Hepatocyte (in vitro differentiated cells): ENCODE measurements around the gene ZFAND2A.

Source experiments
- EZH2phosphoT487 ChIP-seq: fragments of 200-600 bp; sonication (generic); IDR thresholded peaks from one replicate; pipeline ENCODE4 v1.6.1; 2018; ENCODE audit warnings: antibody characterized with exemption, mild to moderate bottlenecking, low read depth, moderate library complexity; ENCODE audit not compliant: unreplicated experiment, severe bottlenecking
- TF ChIP-seq, protein P1 (sequence below): fragments of 200-600 bp; sonication (generic); IDR thresholded peaks from 2 replicates; pipeline ENCODE4 v1.5.1; 2016; ENCODE audit warnings: antibody characterized with exemption, mild to moderate bottlenecking; ENCODE audit not compliant: poor library complexity

DNA sequence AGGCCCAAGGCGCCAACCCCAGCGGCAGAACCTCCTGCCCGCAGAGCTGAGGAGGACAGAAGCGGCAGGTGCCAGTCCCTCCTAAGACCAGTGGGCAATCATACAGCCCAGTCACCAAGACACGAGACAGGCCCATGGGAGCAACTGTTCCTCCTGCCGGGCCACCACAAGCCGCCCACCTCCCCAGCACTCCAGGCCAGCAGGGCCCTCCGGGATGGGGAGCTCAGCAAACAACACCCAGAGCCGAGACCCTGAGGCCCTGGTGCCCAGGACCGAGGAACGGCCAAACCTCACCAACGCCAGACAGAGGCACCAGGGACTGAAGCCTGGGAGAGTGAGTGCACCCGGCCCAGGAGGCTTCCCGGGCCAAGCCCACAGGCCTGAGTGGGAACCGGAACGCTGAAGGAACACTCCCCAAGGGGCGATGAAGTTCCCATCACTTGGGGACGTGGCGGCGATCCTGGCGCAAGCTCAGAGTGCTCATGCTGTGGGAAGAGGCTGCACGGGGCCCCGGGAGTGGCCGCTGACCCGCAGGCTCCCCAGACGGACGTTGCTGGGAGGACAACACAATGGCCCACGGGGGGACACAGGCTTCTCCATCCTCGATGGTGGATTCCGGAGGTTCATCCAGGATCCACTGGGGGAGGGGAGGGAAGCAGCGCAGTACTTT is 37.0 kb downstream of the ZFAND2A start:
- TF ChIP-seq, protein P1, sequence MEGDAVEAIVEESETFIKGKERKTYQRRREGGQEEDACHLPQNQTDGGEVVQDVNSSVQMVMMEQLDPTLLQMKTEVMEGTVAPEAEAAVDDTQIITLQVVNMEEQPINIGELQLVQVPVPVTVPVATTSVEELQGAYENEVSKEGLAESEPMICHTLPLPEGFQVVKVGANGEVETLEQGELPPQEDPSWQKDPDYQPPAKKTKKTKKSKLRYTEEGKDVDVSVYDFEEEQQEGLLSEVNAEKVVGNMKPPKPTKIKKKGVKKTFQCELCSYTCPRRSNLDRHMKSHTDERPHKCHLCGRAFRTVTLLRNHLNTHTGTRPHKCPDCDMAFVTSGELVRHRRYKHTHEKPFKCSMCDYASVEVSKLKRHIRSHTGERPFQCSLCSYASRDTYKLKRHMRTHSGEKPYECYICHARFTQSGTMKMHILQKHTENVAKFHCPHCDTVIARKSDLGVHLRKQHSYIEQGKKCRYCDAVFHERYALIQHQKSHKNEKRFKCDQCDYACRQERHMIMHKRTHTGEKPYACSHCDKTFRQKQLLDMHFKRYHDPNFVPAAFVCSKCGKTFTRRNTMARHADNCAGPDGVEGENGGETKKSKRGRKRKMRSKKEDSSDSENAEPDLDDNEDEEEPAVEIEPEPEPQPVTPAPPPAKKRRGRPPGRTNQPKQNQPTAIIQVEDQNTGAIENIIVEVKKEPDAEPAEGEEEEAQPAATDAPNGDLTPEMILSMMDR = no peak
- TF ChIP-seq EZH2phosphoT487 = no peak
